Measurements from ENCODE around the gene USP2. TPM values are rescaled to one million over a fixed set of nuclear protein-coding genes. Genes with fewer than 3 reads are reported as not detected.
A peak's percentile ranks its signal among the peaks of the same experiment; 100 is the strongest.

Gene USP2
- total and polyA plus RNA-seq, 2 of the 8 experiments (the other 6 are each of a cell fraction or from before 2014, with no cell fraction given) = 2.2 to 6.9 TPM

DNA sequence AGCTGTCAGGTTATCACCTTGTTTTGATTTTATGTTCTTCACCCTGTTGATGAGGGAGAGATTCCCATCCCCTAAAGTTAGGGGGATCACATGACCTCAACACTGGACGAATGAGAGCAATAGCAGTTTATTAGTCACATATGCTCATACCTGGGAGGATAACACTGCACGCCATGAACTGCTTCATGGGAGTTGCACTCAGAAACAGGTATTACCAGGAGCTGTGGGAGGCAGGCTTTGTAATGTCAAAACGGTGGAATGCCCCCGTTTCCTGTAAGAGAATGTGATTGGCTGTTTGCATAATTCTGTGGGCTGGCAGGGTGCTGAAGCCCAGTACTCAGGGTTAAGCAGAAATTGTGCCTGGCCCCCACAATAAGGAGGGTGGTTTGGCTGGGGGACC lies 44.7 kb upstream of the USP2 start:
- peaks cover 10% of the 10 kb centered on the region for H3K23me2 ChIP-seq (ENCODE audit: low read depth, low read length)
- no peak overlapping the region for H4K5ac ChIP-seq (ENCODE audit: insufficient read length, low read depth, low read length)
- no peak overlapping the region for H3K14ac ChIP-seq (ENCODE audit: insufficient read length)
- H3K36me3 ChIP-seq (ENCODE audit: control insufficient read depth in 2 of 4, insufficient read depth in 4 of 4, low read length in 3 of 4) = no peaks in the 10 kb centered on the region; a peak in 1 of 8 replicates
- H2BK12ac ChIP-seq (ENCODE audit: low read depth, low read length) = peak overlapping the region; percentile 68; the same call in 1 of the 2 replicates
- no peak overlapping the region for H3K4me3 ChIP-seq (ENCODE audit: extremely low read depth in 1 of 4, insufficient read depth in 2 of 4, low read depth in 3 of 4, low read length in 4 of 4)
- H3K56ac ChIP-seq (replicated peaks; ENCODE audit: insufficient read length, low read depth, low read length) = no peak overlapping the region
- no peak overlapping the region; the same call in 1 of the 2 replicates for H3K27ac ChIP-seq (ENCODE audit: low read depth, low read length)
- peak overlapping the region; percentile 62; the same call in 1 of the 2 replicates for H2BK5ac ChIP-seq (ENCODE audit: low read depth, low read length)
- ChIA-PET POLR2A (ENCODE audit: partially characterized antibody) (interaction anchor here (7.0 kb wide), 1 partner anchor 9 kb away, joined by 50 read pairs; no protein-coding TSS in a partner anchor), CTCF (ENCODE audit: partially characterized antibody) (interaction anchor here (0.9 to 1.7 kb wide), 10 partner anchors 9 to 88 kb away, joined by 3 to 6 read pairs (median 4); partner anchors contain the start of gene USP2)
- H2AFZ ChIP-seq (ENCODE audit: low read length) = no peak overlapping the region; the same call in 1 of the 2 replicates
- DNase-seq (ENCODE audit: low read depth in 1 of 2, low spot score in 2 of 2) = no peak
- H2BK20ac ChIP-seq (ENCODE audit: low read length) = peak overlapping the region; percentile 88
- H3K4me2 ChIP-seq (ENCODE audit: insufficient read depth in 1 of 2, low read depth in 2 of 2, low read length in 2 of 2) = peak overlapping the region; percentile 5 to 35; a peak in 2 of 4 replicates
- peaks cover 7 to 20% (median 14%) of the 10 kb centered on the region in 4 experiments; a peak in 6 of 7 replicates for H3K4me1 ChIP-seq (replicated peaks in 1 of 4; ENCODE audit: control insufficient read depth in 3 of 4, insufficient read depth in 4 of 4, low read length in 3 of 4)
- no peak overlapping the region for H2AK5ac ChIP-seq (ENCODE audit: low read depth, low read length)
- no peak overlapping the region for H3K9ac ChIP-seq (replicated peaks in 1 of 4; ENCODE audit: extremely low read depth in 1 of 4, low read depth in 3 of 4, low read length in 3 of 4)
- H3K18ac ChIP-seq (ENCODE audit: extremely low read depth, low read length) = 0 out of 2 replicates have a peak overlapping the region, but pooled peaks have one; percentile 48
- WGBS, 2 experiments (ENCODE audit: extremely low coverage in 1 of 2, insufficient coverage in 1 of 2, insufficient read length in 1 of 2, insufficient replicate concordance in 2 of 2, low coverage in 1 of 2, low lambda C conversion rate in 2 of 2, missing lambda C conversion rate in 1 of 2) = 30% methylated on average over 4 of the region's 4 CpGs; no CpG with 5 or more reads in 1 of the 2 experiments
- peaks cover 0 to 21% of the 10 kb centered on the region in 2 experiments; a peak in 2 of 4 replicates for H3K79me2 ChIP-seq (ENCODE audit: control insufficient read depth in 1 of 2, insufficient read depth in 2 of 2, low read length in 2 of 2)
- no peak for TF ChIP-seq NRF1 (IDR thresholded peaks at IDR 0.05; ENCODE audit: low read depth, low read length)
- TF ChIP-seq CEBPB (IDR thresholded peaks at IDR 0.05; ENCODE audit: low read depth, low read length) = no peak
- no peak for TF ChIP-seq BCL11A (IDR thresholded peaks at IDR 0.05; ENCODE audit: low read depth in 2 of 2, low read length in 2 of 2)
- 0 out of 2 replicates have a peak, but pooled peaks have one; percentile 15 for TF ChIP-seq SP1 (IDR thresholded peaks at IDR 0.05; ENCODE audit: low read depth, low read length)
- no peak for TF ChIP-seq RXRA (IDR thresholded peaks at IDR 0.05; ENCODE audit: insufficient read depth, low read depth, low read length)
- peak; percentile 61; the same call in 1 of the 2 replicates for TF ChIP-seq TEAD4 (IDR thresholded peaks at IDR 0.05; ENCODE audit: low read depth, low read length)
- TF ChIP-seq SP2 (IDR thresholded peaks at IDR 0.05; ENCODE audit: low read length) = no peak
- TF ChIP-seq, protein P1, sequence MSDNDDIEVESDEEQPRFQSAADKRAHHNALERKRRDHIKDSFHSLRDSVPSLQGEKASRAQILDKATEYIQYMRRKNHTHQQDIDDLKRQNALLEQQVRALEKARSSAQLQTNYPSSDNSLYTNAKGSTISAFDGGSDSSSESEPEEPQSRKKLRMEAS (IDR thresholded peaks at IDR 0.05) = 0 out of 2 replicates have a peak, but pooled peaks have one; percentile 18
- peak; percentile 25 for TF ChIP-seq ASH2L (IDR thresholded peaks at IDR 0.05; ENCODE audit: low read length)
- no peak for TF ChIP-seq TAF1 (IDR thresholded peaks at IDR 0.05; ENCODE audit: low read depth, low read length)
- no peak for TF ChIP-seq SIX5 (IDR thresholded peaks at IDR 0.05; ENCODE audit: low read depth, low read length)
- TF ChIP-seq KDM1A (IDR thresholded peaks at IDR 0.05; ENCODE audit: borderline replicate concordance, low read length) = no peak
- no peak for TF ChIP-seq RFX5 (IDR thresholded peaks at IDR 0.05; ENCODE audit: borderline replicate concordance, low read depth, low read length)
- H2BK120ac ChIP-seq (replicated peaks; ENCODE audit: low read depth, low read length) = no peak overlapping the region
- peaks cover 6% of the 10 kb centered on the region for H3K79me1 ChIP-seq (ENCODE audit: low read depth, low read length)
- H4K20me1 ChIP-seq (replicated peaks in 1 of 2; ENCODE audit: control insufficient read depth in 1 of 2, insufficient read depth in 2 of 2, low read length in 2 of 2) = peaks cover 0 to 2% of the 10 kb centered on the region in 2 experiments
- H3K4ac ChIP-seq (replicated peaks; ENCODE audit: insufficient read length, low read depth, low read length) = no peak overlapping the region
- no peak overlapping the region for H4K8ac ChIP-seq (ENCODE audit: extremely low read depth, insufficient read depth, low read length)
- no peaks in the 10 kb centered on the region for H3K9me3 ChIP-seq (ENCODE audit: insufficient read depth in 2 of 2, low read depth in 1 of 2, low read length in 1 of 2)
- H2BK15ac ChIP-seq (ENCODE audit: low read length) = peak overlapping the region; percentile 99; the same call in 1 of the 2 replicates
- H4K91ac ChIP-seq (replicated peaks; ENCODE audit: insufficient read length, low read length) = no peak overlapping the region
- FAIRE-seq = peak; percentile 79
- no peak overlapping the region for H3K23ac ChIP-seq (ENCODE audit: insufficient read length)
- no peaks in the 10 kb centered on the region; a peak in 1 of 7 replicates for H3K27me3 ChIP-seq (replicated peaks in 1 of 4; ENCODE audit: control insufficient read depth in 3 of 4, extremely low read depth in 1 of 4, insufficient read depth in 3 of 4, low read length in 3 of 4)
